Lower lobe of right lung (tissue), 2 donors: ENCODE results near the gene GALM. TPM values are rescaled to one million over a fixed set of nuclear protein-coding genes. Genes with fewer than 3 reads are reported as not detected.

Experiments used
- ATAC-seq, 2 donors: fragments of 200-7000 bp; cut with Tn5 transposase; one replicate each; pipeline ENCODE4 v1.9.1; 2020 to 2022; ENCODE audit warnings: mild to moderate bottlenecking in 2 of 2, moderate library complexity in 2 of 2
- DNase-seq: peaks from one replicate; pipeline ENCODE4 v3.0.0-alpha.2; 2020
- H3K27ac ChIP-seq: fragments of 200-600 bp; one replicate; pipeline ENCODE4 v1.8.0; 2022
- H3K27me3 ChIP-seq: fragments of 200-600 bp; one replicate; pipeline ENCODE4 v1.8.0; 2022; ENCODE audit warnings: low read depth
- H3K36me3 ChIP-seq: fragments of 200-600 bp; one replicate; pipeline ENCODE4 v1.8.0; 2022; ENCODE audit warnings: mild to moderate bottlenecking
- H3K4me1 ChIP-seq: fragments of 200-600 bp; one replicate; pipeline ENCODE4 v1.8.0; 2022
- H3K4me3 ChIP-seq: fragments of 200-600 bp; one replicate; pipeline ENCODE4 v1.8.0; 2022; ENCODE audit warnings: mild to moderate bottlenecking
- H3K9me3 ChIP-seq: fragments of 200-600 bp; one replicate; pipeline ENCODE4 v1.8.0; 2022
- intact Hi-C: fragments of 100-400 bp; cut with DNase I; formaldehyde crosslinking; loops from one replicate; pipeline ENCODE4 v1.11.0; 2022
- total RNA-seq: library from RNA; stranded (reverse); fragmentation: NEBNext Ultra II Directional; extraction: Animal tissue kit (Norgen Biotek cat#: 25700); gene quantifications from one replicate; pipeline ENCODE4 v1.2.1, GENCODE V29; 2021
- TF ChIP-seq, protein P1 (sequence below): fragments of 200-600 bp; IDR thresholded peaks from one replicate; pipeline ENCODE4 v1.8.0; 2022; ENCODE audit warnings: antibody characterized with exemption, mild to moderate bottlenecking
- donor health status: DM: no; HTN: yes; CAD: no; lungs with severe emphysema.

Gene GALM
- total RNA-seq, 1 donor from 2014 or later, result 17.7 TPM

DNA sequence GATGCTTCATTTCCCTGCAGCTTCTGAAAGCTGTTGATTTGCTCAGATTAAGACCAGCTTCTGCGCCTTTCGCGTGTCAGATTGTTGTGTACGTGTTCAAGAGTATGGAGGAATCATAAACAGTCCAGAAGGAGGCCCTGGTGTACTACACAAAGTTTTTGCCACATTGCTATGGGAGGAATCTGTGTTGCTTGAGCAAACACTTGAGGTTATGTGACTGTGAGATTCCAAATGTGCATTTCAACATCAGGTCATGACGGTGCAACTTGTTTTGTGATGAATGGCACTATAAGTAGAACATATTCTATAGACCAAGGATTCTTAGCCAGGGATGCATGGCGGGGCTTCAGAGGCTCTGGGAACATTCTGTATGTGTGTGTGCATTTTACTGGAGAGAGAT lies 50.3 kb downstream of the GALM start:
- Histone ChIP-seq H3K4me1 (peaks cover 15% of the 10 kb centered on the region), H3K27ac (peak overlapping the region; percentile 65), H3K27me3 (no peaks in the 10 kb centered on the region), H3K9me3 (no peaks in the 10 kb centered on the region), H3K36me3 (peaks cover 5% of the 10 kb centered on the region), H3K4me3 (no peak overlapping the region)
- intact Hi-C loops, result no loop called here
- ATAC-seq (peak; percentile 84), DNase-seq (no peak)
- TF ChIP-seq, protein P1, sequence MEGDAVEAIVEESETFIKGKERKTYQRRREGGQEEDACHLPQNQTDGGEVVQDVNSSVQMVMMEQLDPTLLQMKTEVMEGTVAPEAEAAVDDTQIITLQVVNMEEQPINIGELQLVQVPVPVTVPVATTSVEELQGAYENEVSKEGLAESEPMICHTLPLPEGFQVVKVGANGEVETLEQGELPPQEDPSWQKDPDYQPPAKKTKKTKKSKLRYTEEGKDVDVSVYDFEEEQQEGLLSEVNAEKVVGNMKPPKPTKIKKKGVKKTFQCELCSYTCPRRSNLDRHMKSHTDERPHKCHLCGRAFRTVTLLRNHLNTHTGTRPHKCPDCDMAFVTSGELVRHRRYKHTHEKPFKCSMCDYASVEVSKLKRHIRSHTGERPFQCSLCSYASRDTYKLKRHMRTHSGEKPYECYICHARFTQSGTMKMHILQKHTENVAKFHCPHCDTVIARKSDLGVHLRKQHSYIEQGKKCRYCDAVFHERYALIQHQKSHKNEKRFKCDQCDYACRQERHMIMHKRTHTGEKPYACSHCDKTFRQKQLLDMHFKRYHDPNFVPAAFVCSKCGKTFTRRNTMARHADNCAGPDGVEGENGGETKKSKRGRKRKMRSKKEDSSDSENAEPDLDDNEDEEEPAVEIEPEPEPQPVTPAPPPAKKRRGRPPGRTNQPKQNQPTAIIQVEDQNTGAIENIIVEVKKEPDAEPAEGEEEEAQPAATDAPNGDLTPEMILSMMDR, result no peak

DNA sequence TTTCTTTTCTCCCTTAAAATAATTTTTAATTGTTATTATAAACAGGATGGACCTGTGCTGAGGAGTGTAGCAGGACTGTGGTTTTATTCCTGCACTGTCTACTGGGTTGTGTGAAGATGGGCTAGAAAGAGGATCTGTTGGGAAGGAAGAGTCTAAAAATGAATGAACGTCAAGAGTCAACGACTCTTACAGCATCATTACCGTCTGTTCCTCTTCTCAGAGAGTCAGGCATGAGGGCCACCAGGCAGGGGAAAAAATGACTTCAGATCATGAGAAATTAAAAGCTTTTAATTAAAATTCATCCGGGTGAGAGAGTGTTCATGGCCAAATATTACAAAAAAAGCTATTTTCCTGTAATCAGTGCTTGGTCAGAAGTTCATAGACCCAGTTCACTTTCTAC lies 52.7 kb downstream of the GALM start:
- TF ChIP-seq, protein P1, result no peak
- Histone ChIP-seq H3K36me3 (no peaks in the 10 kb centered on the region), H3K27me3 (no peaks in the 10 kb centered on the region), H3K4me3 (no peak overlapping the region), H3K27ac (no peak overlapping the region), H3K4me1 (peaks cover 26% of the 10 kb centered on the region), H3K9me3 (no peaks in the 10 kb centered on the region)
- DNase-seq (no peak), ATAC-seq (no peak)
- intact Hi-C loops, result no loop called here

DNA sequence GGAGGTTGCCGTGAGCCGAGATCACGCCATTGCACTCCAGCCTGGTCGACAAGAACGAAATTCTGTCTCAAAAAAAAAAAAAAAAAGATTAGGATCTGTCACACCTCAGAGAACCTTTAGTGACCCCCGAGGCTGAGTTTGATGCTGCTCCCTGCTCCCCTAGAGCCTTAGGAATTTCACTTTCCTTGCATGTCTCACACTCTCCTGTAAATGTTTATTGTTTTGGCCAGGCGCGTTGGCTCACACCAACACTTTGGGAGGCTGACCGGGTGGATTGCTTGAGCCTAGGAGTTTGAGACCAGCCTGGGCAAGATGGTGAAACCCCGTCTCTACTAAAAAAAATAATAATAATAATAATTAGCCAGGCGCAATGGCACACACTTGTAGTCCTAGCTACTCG lies 53.8 kb downstream of the GALM start:
- H3K4me1 ChIP-seq, result peaks cover 26% of the 10 kb centered on the region
- H3K36me3 ChIP-seq, result no peaks in the 10 kb centered on the region
- peak overlapping the region; percentile 33 for H3K27ac ChIP-seq
- H3K27me3 ChIP-seq, result no peaks in the 10 kb centered on the region
- ATAC-seq (no peak), DNase-seq (no peak)
- no peak overlapping the region for H3K4me3 ChIP-seq
- intact Hi-C loops, result no loop called here
- H3K9me3 ChIP-seq, result no peaks in the 10 kb centered on the region
- TF ChIP-seq, protein P1, result no peak

DNA sequence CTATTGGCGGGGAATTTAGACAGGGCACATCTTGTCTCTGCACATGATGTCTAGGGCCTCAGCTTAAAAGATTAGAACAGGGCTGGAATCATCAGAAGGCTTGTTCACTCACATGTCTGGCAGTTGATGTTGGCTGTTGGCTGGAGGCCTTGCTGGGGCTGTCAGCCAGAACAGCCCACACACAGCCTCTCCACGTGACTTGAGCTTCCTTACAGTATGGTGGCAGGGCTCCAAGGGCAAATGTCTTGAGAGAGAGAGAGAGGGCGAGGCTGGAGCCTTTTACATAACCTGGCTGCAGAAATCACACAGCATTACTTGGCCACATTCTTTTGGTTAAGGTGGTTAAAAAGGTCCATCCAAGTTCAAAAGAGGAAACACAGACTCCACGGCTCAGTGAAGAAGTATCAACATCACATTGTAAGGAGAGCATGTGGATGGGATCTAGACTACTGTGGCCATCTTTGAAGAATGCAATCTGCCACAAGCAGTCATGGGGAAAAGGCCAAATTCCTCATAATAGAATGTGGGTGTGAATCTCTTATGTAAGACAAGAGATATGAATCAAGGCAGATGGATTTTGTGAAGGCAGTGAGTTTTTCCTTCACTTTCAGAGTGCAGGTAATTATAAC lies 54.8 kb downstream of the GALM start:
- Histone ChIP-seq H3K27ac (peak overlapping the region; percentile 50), H3K4me3 (no peak overlapping the region), H3K27me3 (no peaks in the 10 kb centered on the region), H3K9me3 (no peaks in the 10 kb centered on the region), H3K36me3 (no peaks in the 10 kb centered on the region), H3K4me1 (peaks cover 25% of the 10 kb centered on the region)
- ATAC-seq (peak; percentile 85 to 89), DNase-seq (peak; percentile 78)
- intact Hi-C loops, result no loop called here
- TF ChIP-seq, protein P1, result no peak

DNA sequence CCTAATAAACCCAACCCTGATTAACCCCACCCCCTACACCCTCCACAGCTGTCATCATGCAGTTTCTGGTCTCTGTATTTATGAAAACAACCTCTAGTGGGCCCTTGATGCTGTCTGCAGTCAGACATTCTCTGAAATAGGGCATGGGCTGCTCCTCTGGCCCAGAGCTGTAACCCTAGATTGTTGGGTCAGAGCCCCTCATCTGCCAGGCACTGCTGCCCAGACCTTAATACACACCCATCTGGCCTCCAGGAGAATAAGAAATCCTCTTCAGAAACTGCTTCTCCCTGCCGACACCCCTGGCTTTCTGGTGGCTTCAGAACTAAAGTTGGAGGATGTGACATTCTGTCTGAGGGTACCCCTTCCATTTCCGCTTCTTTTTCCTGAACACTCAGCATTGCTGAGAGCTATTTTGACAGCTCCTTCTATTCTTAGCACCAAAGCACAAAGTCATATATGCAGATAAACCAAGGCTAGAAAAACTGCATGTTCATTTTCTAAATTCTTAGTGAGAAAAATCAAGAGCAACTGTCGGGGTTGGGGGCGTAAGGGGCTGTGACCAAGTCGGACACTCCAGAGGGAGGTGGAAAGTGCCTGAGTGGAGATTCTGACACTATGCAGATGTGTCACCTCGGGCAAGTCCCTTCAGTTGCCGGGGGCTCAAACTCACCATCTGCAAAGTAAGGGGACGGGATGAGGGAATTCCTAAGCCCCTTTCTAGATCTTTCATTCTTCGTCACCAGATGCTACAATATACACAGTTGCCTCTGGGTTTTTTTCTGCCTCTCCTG lies 56.6 kb downstream of the GALM start:
- intact Hi-C loops, result no loop called here
- TF ChIP-seq, protein P1, result no peak
- no peak for DNase-seq
- Histone ChIP-seq H3K4me3 (no peak overlapping the region), H3K4me1 (peaks cover 22% of the 10 kb centered on the region), H3K9me3 (no peaks in the 10 kb centered on the region), H3K27ac (no peak overlapping the region), H3K27me3 (no peaks in the 10 kb centered on the region), H3K36me3 (no peaks in the 10 kb centered on the region)
- no peak for ATAC-seq
